A549 (cell line): ENCODE data around the gene RRM1. TPM values are rescaled to one million over a fixed set of nuclear protein-coding genes. Genes with fewer than 3 reads are reported as not detected.
"Not testable (repeated sequence)": the region's sequence is repeated elsewhere in the genome, so short reads cannot be mapped to it uniquely, and the experiment has no call there.

Experiments used
- ATAC-seq, 2 experiments: fragments of 200-7000 bp in 1 of 2; fragments of >200 bp in 1 of 2; cut with Nextera tagmentation in 1 of 2; cut with Tn5 transposase in 1 of 2; 3 replicates each; pipeline versions ENCODE4 v1.8.0 to v1.9.1; 2018 to 2020; ENCODE audit warnings: mild to moderate bottlenecking in 1 of 2, moderate library complexity in 1 of 2
- CTCF ChIA-PET: fragments of 300-600 bp; sonication (Branson Sonifier 250); formaldehyde crosslinking; extraction: SDS; loops from one replicate; lab custom pipeline; 2021; ENCODE audit warnings: antibody characterized with exemption, inconsistent platforms; lab: Yijun Ruan, JAX
- POLR2A ChIA-PET: fragments of 350-600 bp; formaldehyde crosslinking; extraction: SDS; loops from one replicate; lab custom pipeline; 2021; ENCODE audit warnings: antibody characterized with exemption, inconsistent platforms; lab: Yijun Ruan, JAX
- DNase-seq, 2 experiments: peaks; one replicate each; pipeline versions ENCODE4 v3.0.0 to v3.0.0-alpha.2; 2011 to 2016; ENCODE audit warnings: low read depth in 1 of 2, low spot score in 1 of 2
- FAIRE-seq: peaks from 2 replicates; lab custom pipeline; 2011; peaks lifted over from hg19 to GRCh38; lab: Jason Lieb, UNC
- H3K27ac ChIP-seq, 2 experiments: fragments of >200 bp; sonication (Bioruptor Twin); formaldehyde crosslinking; 3 replicates each; pipeline ENCODE4 v1.5.1; 2016 to 2017
- H3K4me1 ChIP-seq: fragments of >200 bp; sonication (Bioruptor Twin); formaldehyde crosslinking; 3 replicates; pipeline ENCODE4 v1.6.1; 2016
- H3K4me2 ChIP-seq: fragments of >200 bp; sonication (Bioruptor Twin); formaldehyde crosslinking; 3 replicates; pipeline ENCODE4 v1.6.1; 2016
- H3K4me3 ChIP-seq: fragments of >200 bp; sonication (Bioruptor Twin); formaldehyde crosslinking; 3 replicates; pipeline ENCODE4 v1.5.1; 2016
- H3K9me3 ChIP-seq: fragments of >200 bp; sonication (Bioruptor Twin); formaldehyde crosslinking; 3 replicates; pipeline ENCODE4 v1.6.1; 2016
- ATOH8 ChIP-seq: fragments of 250-450 bp; sonication (Bioruptor Pico); IDR thresholded peaks from 2 replicates; pipeline ENCODE4 v1.5.0; 2020; ENCODE audit warnings: low read depth, mild to moderate bottlenecking, moderate library complexity
- CHD2 ChIP-seq: fragments of 150-350 bp; IDR thresholded peaks from 2 replicates; pipeline ENCODE4 v1.6.1; 2014; ENCODE audit warnings: low read length; ENCODE audit not compliant: partially characterized antibody
- CHD4 ChIP-seq: fragments of 200-600 bp; sonication (generic); IDR thresholded peaks from 2 replicates; pipeline ENCODE4 v1.6.1; 2016; ENCODE audit warnings: antibody characterized with exemption, mild to moderate bottlenecking, borderline replicate concordance
- E2F6 ChIP-seq: IDR thresholded peaks from 2 replicates; pipeline ENCODE4 v1.6.1; 2012; ENCODE audit warnings: low read depth, borderline replicate concordance
- ELK1 ChIP-seq: fragments of 150-350 bp; IDR thresholded peaks from 2 replicates; pipeline ENCODE4 v1.6.1; 2014; ENCODE audit warnings: low read depth, mild to moderate bottlenecking, low read length
- HES2 ChIP-seq: fragments of >200 bp; sonication (Bioruptor Twin); formaldehyde crosslinking; IDR thresholded peaks from 2 replicates; pipeline ENCODE4 v1.6.1; 2016
- HMGXB4 ChIP-seq: fragments of 250-450 bp; sonication (Bioruptor Pico); IDR thresholded peaks from 2 replicates; pipeline ENCODE4 v1.5.0; 2021; ENCODE audit warnings: mild to moderate bottlenecking, moderate library complexity, borderline replicate concordance
- HOXB13 ChIP-seq: fragments of 250-450 bp; sonication (Bioruptor Pico); IDR thresholded peaks from 2 replicates; pipeline ENCODE4 v1.5.0; 2020; ENCODE audit warnings: low read depth, mild to moderate bottlenecking, moderate library complexity
- JUN ChIP-seq, 2 experiments: fragments of >200 bp; sonication (Bioruptor Twin); formaldehyde crosslinking; IDR thresholded peaks; 2 replicates in 1 of 2; 3 replicates in 1 of 2; pipeline ENCODE4 v1.6.1; 2016 to 2017
- JUNB ChIP-seq: fragments of >200 bp; sonication (Bioruptor Twin); formaldehyde crosslinking; IDR thresholded peaks from 2 replicates; pipeline ENCODE4 v1.6.1; 2016
- MYC ChIP-seq: IDR thresholded peaks from 2 replicates; pipeline ENCODE4 v1.6.1; 2012; ENCODE audit warnings: mild to moderate bottlenecking, inconsistent platforms, low read length, improper control_type of control experiment, borderline replicate concordance
- NFE2L2 ChIP-seq: fragments of 150-350 bp; conservative IDR thresholded peaks from 2 replicates; pipeline ENCODE4 v1.6.1; 2014; ENCODE audit warnings: low read length
- NPAS2 ChIP-seq: fragments of 250-450 bp; sonication (Bioruptor Pico); IDR thresholded peaks from 2 replicates; pipeline ENCODE4 v1.8.0; 2022; ENCODE audit warnings: mild to moderate bottlenecking, moderate library complexity, borderline replicate concordance
- NR3C1 ChIP-seq: fragments of >200 bp; sonication (Bioruptor Twin); formaldehyde crosslinking; IDR thresholded peaks from 3 replicates; pipeline ENCODE4 v1.6.1; 2017
- PHF8 ChIP-seq: fragments of 200-600 bp; sonication (generic); IDR thresholded peaks from 2 replicates; pipeline ENCODE4 v1.6.1; 2016; ENCODE audit warnings: low read depth, mild to moderate bottlenecking, antibody characterized with exemption, moderate library complexity, borderline replicate concordance
- RFX5 ChIP-seq: fragments of 450-650 bp; IDR thresholded peaks from 2 replicates; pipeline ENCODE4 v1.7.1; 2014; ENCODE audit warnings: antibody characterized with exemption, mild to moderate bottlenecking, moderate library complexity
- ZFP36 ChIP-seq: fragments of 450-650 bp; IDR thresholded peaks from 2 replicates; pipeline ENCODE4 v1.6.1; 2014; ENCODE audit warnings: borderline replicate concordance; ENCODE audit not compliant: partially characterized antibody
- ZNF302 ChIP-seq: fragments of 250-450 bp; sonication (Bioruptor Pico); IDR thresholded peaks from 2 replicates; pipeline ENCODE4 v1.9.0; 2021; ENCODE audit warnings: inconsistent platforms, mild to moderate bottlenecking, moderate library complexity
- WGBS: methylation state at CpG from one replicate; pipeline ENCODE4 v1.1.6; 2017; ENCODE audit errors: missing lambda C conversion rate; 5-methylcytosine and 5-hydroxymethylcytosine counted together
- polyA plus RNA-seq, 4 experiments: library from polyadenylated mRNA; depleted of rRNA in 3 of 4; stranded (reverse); fragments of >200 nt; fragmentation: RNase III in 1 of 4; extraction: RNeasy Plus Mini Kit Qiagen cat#74134 plus additional on column Dnase treatment in 1 of 4; gene quantifications; 2 replicates in 3 of 4; 3 replicates in 1 of 4; pipeline ENCODE4 v1.2.3, GENCODE V29; 2011 to 2017

RRM1 gene
- polyA plus RNA-seq, 2 of the 4 experiments (the other 2 are of a cell fraction), result 91.4 to 120 TPM

GRCh38 chr11:4167292-4167691 lies 72.7 kb downstream of the RRM1 start:
- TF ChIP-seq HMGXB4 (no peak), E2F6 (no peak), NPAS2 (CRISPR knock-in tag) (no peak), NFE2L2 (no peak), ELK1 (no peak), JUN (IDR thresholded peaks at IDR 0.05) (no peak), MYC (no peak), NR3C1 (no peak)
- no peaks in the 10 kb centered on the region for H3K9me3 ChIP-seq
- CTCF ChIA-PET, result interaction anchor here (1.6 to 2.1 kb wide), 3 partner anchors 15 to 327 kb away, joined by 3 to 14 read pairs (median 4); no protein-coding TSS in a partner anchor
- ATAC-seq (no peak; a peak in 1 of 6 replicates), FAIRE-seq (no peak), DNase-seq (no peak)
- H3K4me1 ChIP-seq, result no peaks in the 10 kb centered on the region
- WGBS, result 77% methylated on average over 3 of the region's 3 CpGs
- no peak overlapping the region for H3K27ac ChIP-seq
- no peak overlapping the region for H3K4me3 ChIP-seq
- POLR2A ChIA-PET, result no interaction called here
- no peak overlapping the region for H3K4me2 ChIP-seq

- no peaks in the 10 kb centered on the region for H3K4me1 ChIP-seq
- FAIRE-seq (no peak), DNase-seq (no peak), ATAC-seq (no peak)
- no peak overlapping the region for H3K4me3 ChIP-seq
- H3K9me3 ChIP-seq, result no peaks in the 10 kb centered on the region
- 45% methylated on average over 7 of the region's 7 CpGs for WGBS
- ChIA-PET CTCF (interaction anchor here (1.6 to 2.1 kb wide), 3 partner anchors 15 to 326 kb away, joined by 3 to 14 read pairs (median 4); no protein-coding TSS in a partner anchor), POLR2A (no interaction called here)
- no peak overlapping the region for H3K27ac ChIP-seq
- TF ChIP-seq ZNF302 (no peak), NR3C1 (no peak), JUNB (no peak), ATOH8 (CRISPR knock-in tag) (no peak), RFX5 (no peak), PHF8 (no peak), HOXB13 (CRISPR knock-in tag) (no peak), HES2 (no peak), CHD2 (no peak), CHD4 (no peak), ZFP36 (no peak)
- no peak overlapping the region for H3K4me2 ChIP-seq
These were observed 73.2 kb downstream of the RRM1 start for GRCh38 chr11:4167758-4168157.

GRCh38 chr11:4175620-4176350 lies 81.2 kb downstream of the RRM1 start:
- H3K4me2 ChIP-seq, H3K27ac ChIP-seq, H3K4me1 ChIP-seq, ATAC-seq, CTCF ChIA-PET, FAIRE-seq, H3K4me3 ChIP-seq, POLR2A ChIA-PET, DNase-seq, H3K9me3 ChIP-seq: not testable (repeated sequence)
- WGBS, result 72% methylated on average over 26 of the region's 33 CpGs
